Hepatocyte (in vitro differentiated cells): Measurements from ENCODE around the gene NAP1L4. TPM values are rescaled to one million over a fixed set of nuclear protein-coding genes. Genes with fewer than 3 reads are reported as not detected.

Experiments
- DNase-seq: peaks from one replicate; pipeline ENCODE4 v3.0.0-alpha.2; 2016; ENCODE audit warnings: low spot score
- H2AFZ ChIP-seq: fragments of 200-600 bp; sonication (generic); 2 replicates; pipeline ENCODE4 v1.6.0; 2016; ENCODE audit warnings: antibody characterized with exemption, mild to moderate bottlenecking
- H3K27ac ChIP-seq: fragments of 200-600 bp; sonication (generic); 2 replicates; pipeline ENCODE4 v1.5.1; 2016; ENCODE audit warnings: mild to moderate bottlenecking
- H3K27me3 ChIP-seq: fragments of 200-600 bp; sonication (generic); 2 replicates; pipeline ENCODE4 v1.6.1; 2016
- H3K36me3 ChIP-seq: fragments of 200-600 bp; sonication (generic); replicated peaks from 2 replicates; pipeline ENCODE4 v1.5.1; 2016; ENCODE audit warnings: low read depth; ENCODE audit not compliant: insufficient read depth
- H3K4me1 ChIP-seq: fragments of 200-600 bp; sonication (generic); 2 replicates; pipeline ENCODE4 v1.5.1; 2016; ENCODE audit warnings: mild to moderate bottlenecking, moderate library complexity; ENCODE audit not compliant: insufficient read depth
- H3K4me2 ChIP-seq: fragments of 200-600 bp; sonication (generic); 2 replicates; pipeline ENCODE4 v1.6.0; 2016
- H3K4me3 ChIP-seq: fragments of 200-600 bp; sonication (generic); 2 replicates; pipeline ENCODE4 v1.5.1; 2016; ENCODE audit warnings: mild to moderate bottlenecking
- H3K79me2 ChIP-seq: fragments of 200-600 bp; sonication (generic); 2 replicates; pipeline ENCODE4 v1.6.0; 2017; ENCODE audit warnings: mild to moderate bottlenecking
- H3K9me2 ChIP-seq: fragments of 200-600 bp; sonication (generic); replicated peaks from 2 replicates; pipeline ENCODE4 v1.6.0; 2017; ENCODE audit warnings: mild to moderate bottlenecking; ENCODE audit not compliant: insufficient read depth
- H3K9me3 ChIP-seq: fragments of 200-600 bp; sonication (generic); 2 replicates; pipeline ENCODE4 v1.5.1; 2016; ENCODE audit warnings: low read depth, mild to moderate bottlenecking
- H4K20me1 ChIP-seq: fragments of 200-600 bp; sonication (generic); 2 replicates; pipeline ENCODE4 v1.6.0; 2016; ENCODE audit warnings: mild to moderate bottlenecking; ENCODE audit not compliant: insufficient read depth, poor library complexity, severe bottlenecking
- CTCF ChIP-seq: fragments of 200-600 bp; sonication (generic); IDR thresholded peaks from 2 replicates; pipeline ENCODE4 v1.5.1; 2016; ENCODE audit warnings: antibody characterized with exemption, mild to moderate bottlenecking; ENCODE audit not compliant: poor library complexity
- EZH2 ChIP-seq: fragments of 200-600 bp; sonication (generic); IDR thresholded peaks from 2 replicates; pipeline ENCODE4 v1.6.1; 2016; ENCODE audit warnings: antibody characterized with exemption, mild to moderate bottlenecking, borderline replicate concordance
- EZH2phosphoT487 ChIP-seq: fragments of 200-600 bp; sonication (generic); IDR thresholded peaks from one replicate; pipeline ENCODE4 v1.6.1; 2018; ENCODE audit warnings: antibody characterized with exemption, mild to moderate bottlenecking, low read depth, moderate library complexity; ENCODE audit not compliant: unreplicated experiment, severe bottlenecking
- WGBS: methylation state at CpG from one replicate; pipeline ENCODE4 v1.1.6; 2016; ENCODE audit warnings: low lambda C conversion rate; ENCODE audit errors: missing lambda C conversion rate; 5-methylcytosine and 5-hydroxymethylcytosine counted together
- polyA plus RNA-seq: library from polyadenylated mRNA; unstranded; fragments of >200 nt; fragmentation: Nextera tagmentation; extraction: Ambion mirVana; gene quantifications from 2 replicates; pipeline ENCODE4 v1.2.1, GENCODE V29; 2016
- total RNA-seq: library from RNA; depleted of rRNA; stranded (reverse); fragments of >200 nt; gene quantifications from 2 replicates; pipeline ENCODE4 v1.2.3, GENCODE V29; 2014

NAP1L4 gene
- total and polyA plus RNA-seq, 2 experiments from 2014 or later: 79.0 to 118 TPM

GRCh38 chr11:2963112-2963754 is 28.9 kb downstream of the NAP1L4 start:
- peaks cover 3% of the 10 kb centered on the region for H3K36me3 ChIP-seq
- TF ChIP-seq EZH2: no peak
- no peak for TF ChIP-seq CTCF
- TF ChIP-seq EZH2phosphoT487: no peak
- peaks cover 49% of the 10 kb centered on the region for H3K79me2 ChIP-seq

GRCh38 chr11:2961080-2961479 is 31.0 kb downstream of the NAP1L4 start:
- no peak overlapping the region for H3K4me2 ChIP-seq
- TF ChIP-seq EZH2phosphoT487: no peak
- TF ChIP-seq CTCF: no peak
- no peak for TF ChIP-seq EZH2
- H3K4me3 ChIP-seq: no peak overlapping the region
- DNase-seq: no peak
- H4K20me1 ChIP-seq: peaks cover 25% of the 10 kb centered on the region
- H3K9me2 ChIP-seq: no peaks in the 10 kb centered on the region
- 91% methylated on average over 5 of the region's 5 CpGs for WGBS
- H3K4me1 ChIP-seq: no peaks in the 10 kb centered on the region
- peaks cover 3% of the 10 kb centered on the region for H3K36me3 ChIP-seq
- H3K27me3 ChIP-seq: no peaks in the 10 kb centered on the region
- no peak overlapping the region for H2AFZ ChIP-seq
- no peak overlapping the region for H3K27ac ChIP-seq
- peaks cover 41% of the 10 kb centered on the region for H3K79me2 ChIP-seq
- no peaks in the 10 kb centered on the region for H3K9me3 ChIP-seq

More at GRCh38 chr11:2963112-2963754, 28.9 kb downstream of the NAP1L4 start:
- no peak overlapping the region for H3K27ac ChIP-seq
- peaks cover 29% of the 10 kb centered on the region for H4K20me1 ChIP-seq
- no peak for DNase-seq
- no peaks in the 10 kb centered on the region for H3K27me3 ChIP-seq
- 94% methylated on average over 7 of the region's 7 CpGs for WGBS
- H2AFZ ChIP-seq: no peak overlapping the region
- H3K9me2 ChIP-seq: no peaks in the 10 kb centered on the region
- H3K9me3 ChIP-seq: no peaks in the 10 kb centered on the region
- H3K4me1 ChIP-seq: no peaks in the 10 kb centered on the region
- H3K4me3 ChIP-seq: no peak overlapping the region
- H3K4me2 ChIP-seq: no peak overlapping the region

DNA sequence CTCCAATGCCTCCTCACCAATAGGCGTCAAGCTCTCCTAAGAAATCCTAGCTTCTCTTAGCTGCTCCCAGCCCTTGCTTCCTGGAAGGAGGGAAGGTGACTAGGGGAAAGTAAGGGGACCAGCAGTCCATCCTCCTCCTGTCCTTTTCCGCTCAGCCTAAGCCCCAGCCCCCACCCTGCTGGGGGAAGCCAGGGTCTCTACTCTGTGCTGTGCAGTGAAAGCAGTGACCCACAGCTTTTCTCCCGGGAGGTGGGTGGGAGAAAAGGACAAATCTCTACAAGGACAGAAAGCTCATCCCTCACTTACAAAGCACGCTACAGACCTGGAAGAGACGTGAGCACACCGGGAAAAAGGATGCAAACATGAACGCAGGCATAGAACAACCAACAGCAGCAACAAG is 32.0 kb downstream of the NAP1L4 start:
- Histone ChIP-seq H2AFZ (no peak overlapping the region), H3K9me2 (no peaks in the 10 kb centered on the region), H3K79me2 (peaks cover 35% of the 10 kb centered on the region), H3K4me3 (no peak overlapping the region), H3K4me2 (no peak overlapping the region), H3K27ac (no peak overlapping the region), H3K36me3 (peaks cover 3% of the 10 kb centered on the region), H3K4me1 (no peaks in the 10 kb centered on the region), H3K9me3 (no peaks in the 10 kb centered on the region), H3K27me3 (no peaks in the 10 kb centered on the region), H4K20me1 (peaks cover 25% of the 10 kb centered on the region)
- DNase-seq: no peak
- WGBS: 98% methylated on average over 7 of the region's 7 CpGs
- TF ChIP-seq EZH2 (no peak), CTCF (no peak), EZH2phosphoT487 (no peak)
